ENCODE results near the gene DRG1. TPM values are rescaled to one million over a fixed set of nuclear protein-coding genes. Genes with fewer than 3 reads are reported as not detected.

DRG1 gene
- total and polyA plus RNA-seq, 2 experiments from 2014 or later: 63.9 to 87.6 TPM

DNA sequence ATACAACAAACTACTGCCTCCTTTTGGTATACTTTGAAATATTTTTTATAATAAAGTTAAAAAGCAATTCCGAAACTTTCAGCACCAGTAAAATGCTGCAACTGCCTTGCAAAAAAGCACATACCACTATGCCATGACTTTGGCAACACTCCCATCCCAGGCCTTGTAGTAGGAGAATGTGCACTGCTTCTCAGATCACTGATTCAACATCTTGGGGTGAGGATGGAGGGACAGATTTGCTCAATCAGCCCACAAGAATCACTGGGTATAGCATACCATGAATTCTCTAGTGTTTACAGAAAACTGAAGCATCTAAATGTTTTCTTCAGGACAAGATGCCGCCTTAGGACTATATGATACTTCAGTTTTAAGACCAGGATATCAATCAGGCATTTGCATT is 75.3 kb downstream of the DRG1 start:
- TF ChIP-seq EZH2phosphoT487 (IDR thresholded peaks at IDR 0.05; ENCODE audit: unreplicated experiment) (no peak), POLR2AphosphoS5 (IDR thresholded peaks at IDR 0.05; ENCODE audit: low read depth) (no peak), ZNF114 (CRISPR knock-in tag; IDR thresholded peaks at IDR 0.05) (no peak), ZNF331 (CRISPR knock-in tag; IDR thresholded peaks at IDR 0.05; ENCODE audit: low read depth) (no peak), CREB1 (CRISPR knock-in tag; IDR thresholded peaks at IDR 0.05; ENCODE audit: low read depth) (no peak), EZH2 (IDR thresholded peaks at IDR 0.05; ENCODE audit: low read depth, unreplicated experiment) (no peak), NANOG (IDR thresholded peaks at IDR 0.05; ENCODE audit: borderline replicate concordance) (no peak), JUNB (IDR thresholded peaks at IDR 0.05; ENCODE audit: unreplicated experiment) (no peak), STAT1 (IDR thresholded peaks at IDR 0.05; ENCODE audit: unreplicated experiment) (no peak)
- TF ChIP-seq, protein P1, sequence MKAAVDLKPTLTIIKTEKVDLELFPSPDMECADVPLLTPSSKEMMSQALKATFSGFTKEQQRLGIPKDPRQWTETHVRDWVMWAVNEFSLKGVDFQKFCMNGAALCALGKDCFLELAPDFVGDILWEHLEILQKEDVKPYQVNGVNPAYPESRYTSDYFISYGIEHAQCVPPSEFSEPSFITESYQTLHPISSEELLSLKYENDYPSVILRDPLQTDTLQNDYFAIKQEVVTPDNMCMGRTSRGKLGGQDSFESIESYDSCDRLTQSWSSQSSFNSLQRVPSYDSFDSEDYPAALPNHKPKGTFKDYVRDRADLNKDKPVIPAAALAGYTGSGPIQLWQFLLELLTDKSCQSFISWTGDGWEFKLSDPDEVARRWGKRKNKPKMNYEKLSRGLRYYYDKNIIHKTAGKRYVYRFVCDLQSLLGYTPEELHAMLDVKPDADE (IDR thresholded peaks at IDR 0.05): no peak
- TF ChIP-seq, protein P2, sequence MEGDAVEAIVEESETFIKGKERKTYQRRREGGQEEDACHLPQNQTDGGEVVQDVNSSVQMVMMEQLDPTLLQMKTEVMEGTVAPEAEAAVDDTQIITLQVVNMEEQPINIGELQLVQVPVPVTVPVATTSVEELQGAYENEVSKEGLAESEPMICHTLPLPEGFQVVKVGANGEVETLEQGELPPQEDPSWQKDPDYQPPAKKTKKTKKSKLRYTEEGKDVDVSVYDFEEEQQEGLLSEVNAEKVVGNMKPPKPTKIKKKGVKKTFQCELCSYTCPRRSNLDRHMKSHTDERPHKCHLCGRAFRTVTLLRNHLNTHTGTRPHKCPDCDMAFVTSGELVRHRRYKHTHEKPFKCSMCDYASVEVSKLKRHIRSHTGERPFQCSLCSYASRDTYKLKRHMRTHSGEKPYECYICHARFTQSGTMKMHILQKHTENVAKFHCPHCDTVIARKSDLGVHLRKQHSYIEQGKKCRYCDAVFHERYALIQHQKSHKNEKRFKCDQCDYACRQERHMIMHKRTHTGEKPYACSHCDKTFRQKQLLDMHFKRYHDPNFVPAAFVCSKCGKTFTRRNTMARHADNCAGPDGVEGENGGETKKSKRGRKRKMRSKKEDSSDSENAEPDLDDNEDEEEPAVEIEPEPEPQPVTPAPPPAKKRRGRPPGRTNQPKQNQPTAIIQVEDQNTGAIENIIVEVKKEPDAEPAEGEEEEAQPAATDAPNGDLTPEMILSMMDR (conservative IDR thresholded peaks at IDR 0.05; ENCODE audit: low read depth in 2 of 2): no peak
- TF ChIP-seq, protein P3, sequence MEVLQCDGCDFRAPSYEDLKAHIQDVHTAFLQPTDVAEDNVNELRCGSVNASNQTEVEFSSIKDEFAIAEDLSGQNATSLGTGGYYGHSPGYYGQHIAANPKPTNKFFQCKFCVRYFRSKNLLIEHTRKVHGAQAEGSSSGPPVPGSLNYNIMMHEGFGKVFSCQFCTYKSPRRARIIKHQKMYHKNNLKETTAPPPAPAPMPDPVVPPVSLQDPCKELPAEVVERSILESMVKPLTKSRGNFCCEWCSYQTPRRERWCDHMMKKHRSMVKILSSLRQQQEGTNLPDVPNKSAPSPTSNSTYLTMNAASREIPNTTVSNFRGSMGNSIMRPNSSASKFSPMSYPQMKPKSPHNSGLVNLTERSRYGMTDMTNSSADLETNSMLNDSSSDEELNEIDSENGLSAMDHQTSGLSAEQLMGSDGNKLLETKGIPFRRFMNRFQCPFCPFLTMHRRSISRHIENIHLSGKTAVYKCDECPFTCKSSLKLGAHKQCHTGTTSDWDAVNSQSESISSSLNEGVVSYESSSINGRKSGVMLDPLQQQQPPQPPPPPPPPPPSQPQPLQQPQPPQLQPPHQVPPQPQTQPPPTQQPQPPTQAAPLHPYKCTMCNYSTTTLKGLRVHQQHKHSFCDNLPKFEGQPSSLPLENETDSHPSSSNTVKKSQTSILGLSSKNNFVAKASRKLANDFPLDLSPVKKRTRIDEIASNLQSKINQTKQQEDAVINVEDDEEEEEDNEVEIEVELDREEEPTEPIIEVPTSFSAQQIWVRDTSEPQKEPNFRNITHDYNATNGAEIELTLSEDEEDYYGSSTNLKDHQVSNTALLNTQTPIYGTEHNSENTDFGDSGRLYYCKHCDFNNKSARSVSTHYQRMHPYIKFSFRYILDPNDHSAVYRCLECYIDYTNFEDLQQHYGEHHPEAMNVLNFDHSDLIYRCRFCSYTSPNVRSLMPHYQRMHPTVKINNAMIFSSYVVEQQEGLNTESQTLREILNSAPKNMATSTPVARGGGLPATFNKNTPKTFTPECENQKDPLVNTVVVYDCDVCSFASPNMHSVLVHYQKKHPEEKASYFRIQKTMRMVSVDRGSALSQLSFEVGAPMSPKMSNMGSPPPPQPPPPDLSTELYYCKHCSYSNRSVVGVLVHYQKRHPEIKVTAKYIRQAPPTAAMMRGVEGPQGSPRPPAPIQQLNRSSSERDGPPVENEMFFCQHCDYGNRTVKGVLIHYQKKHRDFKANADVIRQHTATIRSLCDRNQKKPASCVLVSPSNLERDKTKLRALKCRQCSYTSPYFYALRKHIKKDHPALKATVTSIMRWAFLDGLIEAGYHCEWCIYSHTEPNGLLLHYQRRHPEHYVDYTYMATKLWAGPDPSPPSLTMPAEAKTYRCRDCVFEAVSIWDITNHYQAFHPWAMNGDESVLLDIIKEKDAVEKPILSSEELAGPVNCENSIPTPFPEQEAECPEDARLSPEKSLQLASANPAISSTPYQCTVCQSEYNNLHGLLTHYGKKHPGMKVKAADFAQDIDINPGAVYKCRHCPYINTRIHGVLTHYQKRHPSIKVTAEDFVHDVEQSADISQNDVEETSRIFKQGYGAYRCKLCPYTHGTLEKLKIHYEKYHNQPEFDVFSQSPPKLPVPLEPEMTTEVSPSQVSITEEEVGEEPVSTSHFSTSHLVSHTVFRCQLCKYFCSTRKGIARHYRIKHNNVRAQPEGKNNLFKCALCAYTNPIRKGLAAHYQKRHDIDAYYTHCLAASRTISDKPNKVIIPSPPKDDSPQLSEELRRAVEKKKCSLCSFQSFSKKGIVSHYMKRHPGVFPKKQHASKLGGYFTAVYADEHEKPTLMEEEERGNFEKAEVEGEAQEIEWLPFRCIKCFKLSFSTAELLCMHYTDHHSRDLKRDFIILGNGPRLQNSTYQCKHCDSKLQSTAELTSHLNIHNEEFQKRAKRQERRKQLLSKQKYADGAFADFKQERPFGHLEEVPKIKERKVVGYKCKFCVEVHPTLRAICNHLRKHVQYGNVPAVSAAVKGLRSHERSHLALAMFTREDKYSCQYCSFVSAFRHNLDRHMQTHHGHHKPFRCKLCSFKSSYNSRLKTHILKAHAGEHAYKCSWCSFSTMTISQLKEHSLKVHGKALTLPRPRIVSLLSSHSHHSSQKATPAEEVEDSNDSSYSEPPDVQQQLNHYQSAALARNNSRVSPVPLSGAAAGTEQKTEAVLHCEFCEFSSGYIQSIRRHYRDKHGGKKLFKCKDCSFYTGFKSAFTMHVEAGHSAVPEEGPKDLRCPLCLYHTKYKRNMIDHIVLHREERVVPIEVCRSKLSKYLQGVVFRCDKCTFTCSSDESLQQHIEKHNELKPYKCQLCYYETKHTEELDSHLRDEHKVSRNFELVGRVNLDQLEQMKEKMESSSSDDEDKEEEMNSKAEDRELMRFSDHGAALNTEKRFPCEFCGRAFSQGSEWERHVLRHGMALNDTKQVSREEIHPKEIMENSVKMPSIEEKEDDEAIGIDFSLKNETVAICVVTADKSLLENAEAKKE (CRISPR knock-in tag; IDR thresholded peaks at IDR 0.05): no peak
- TF ChIP-seq, protein P4, sequence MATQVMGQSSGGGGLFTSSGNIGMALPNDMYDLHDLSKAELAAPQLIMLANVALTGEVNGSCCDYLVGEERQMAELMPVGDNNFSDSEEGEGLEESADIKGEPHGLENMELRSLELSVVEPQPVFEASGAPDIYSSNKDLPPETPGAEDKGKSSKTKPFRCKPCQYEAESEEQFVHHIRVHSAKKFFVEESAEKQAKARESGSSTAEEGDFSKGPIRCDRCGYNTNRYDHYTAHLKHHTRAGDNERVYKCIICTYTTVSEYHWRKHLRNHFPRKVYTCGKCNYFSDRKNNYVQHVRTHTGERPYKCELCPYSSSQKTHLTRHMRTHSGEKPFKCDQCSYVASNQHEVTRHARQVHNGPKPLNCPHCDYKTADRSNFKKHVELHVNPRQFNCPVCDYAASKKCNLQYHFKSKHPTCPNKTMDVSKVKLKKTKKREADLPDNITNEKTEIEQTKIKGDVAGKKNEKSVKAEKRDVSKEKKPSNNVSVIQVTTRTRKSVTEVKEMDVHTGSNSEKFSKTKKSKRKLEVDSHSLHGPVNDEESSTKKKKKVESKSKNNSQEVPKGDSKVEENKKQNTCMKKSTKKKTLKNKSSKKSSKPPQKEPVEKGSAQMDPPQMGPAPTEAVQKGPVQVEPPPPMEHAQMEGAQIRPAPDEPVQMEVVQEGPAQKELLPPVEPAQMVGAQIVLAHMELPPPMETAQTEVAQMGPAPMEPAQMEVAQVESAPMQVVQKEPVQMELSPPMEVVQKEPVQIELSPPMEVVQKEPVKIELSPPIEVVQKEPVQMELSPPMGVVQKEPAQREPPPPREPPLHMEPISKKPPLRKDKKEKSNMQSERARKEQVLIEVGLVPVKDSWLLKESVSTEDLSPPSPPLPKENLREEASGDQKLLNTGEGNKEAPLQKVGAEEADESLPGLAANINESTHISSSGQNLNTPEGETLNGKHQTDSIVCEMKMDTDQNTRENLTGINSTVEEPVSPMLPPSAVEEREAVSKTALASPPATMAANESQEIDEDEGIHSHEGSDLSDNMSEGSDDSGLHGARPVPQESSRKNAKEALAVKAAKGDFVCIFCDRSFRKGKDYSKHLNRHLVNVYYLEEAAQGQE (IDR thresholded peaks at IDR 0.05; ENCODE audit: unreplicated experiment): no peak
- no peak overlapping the region for H3K4me3 ChIP-seq
- no peak for ATAC-seq
- H3K9me3 Mint-ChIP-seq: no peaks in the 10 kb centered on the region
- H4K20me1 ChIP-seq (replicated peaks; ENCODE audit: insufficient read depth): peaks cover 37% of the 10 kb centered on the region
- DNase-seq (ENCODE audit: low spot score): no peak
- no peaks in the 10 kb centered on the region for H3F3A ChIP-seq (replicated peaks; ENCODE audit: low read depth)
- no peaks in the 10 kb centered on the region for H3K4me1 ChIP-seq (ENCODE audit: insufficient read depth)
- H3K79me2 ChIP-seq (replicated peaks; ENCODE audit: insufficient read depth): peaks cover 39% of the 10 kb centered on the region
- no peak overlapping the region for H2AFZ ChIP-seq
- no peaks in the 10 kb centered on the region for H3K27me3 Mint-ChIP-seq (ENCODE audit: insufficient read depth, low read depth, poor library complexity)
- no peak overlapping the region for H3K27ac ChIP-seq (ENCODE audit: low read depth)
- no peaks in the 10 kb centered on the region for H3K9me2 ChIP-seq (ENCODE audit: insufficient read depth)
- H3K36me3 Mint-ChIP-seq (ENCODE audit: low read depth): peaks cover 25% of the 10 kb centered on the region; the same call in 2 of the 3 replicates
- H3K27me3 ChIP-seq (ENCODE audit: insufficient read depth): no peaks in the 10 kb centered on the region
- no peaks in the 10 kb centered on the region for H3K4me1 Mint-ChIP-seq
- no peak overlapping the region for H3K4me2 ChIP-seq
- no peaks in the 10 kb centered on the region for H3K36me3 ChIP-seq (ENCODE audit: insufficient read depth)
- H3K4me3 Mint-ChIP-seq: no peak overlapping the region
- H3K27ac Mint-ChIP-seq: no peak overlapping the region

Measured in GM23338 (cell line).